Neural cell (in vitro differentiated cells): ENCODE measurements around the gene TMEM98. TPM values are rescaled to one million over a fixed set of nuclear protein-coding genes. Genes with fewer than 3 reads are reported as not detected.
A peak's percentile ranks its signal among the peaks of the same experiment; 100 is the strongest.

Experiments
- H2AFZ ChIP-seq: fragments of 200-600, 300-800 bp; sonication (generic), shearing (Covaris generic); 2 replicates; pipeline ENCODE4 v1.6.0; 2014; ENCODE audit warnings: low read depth, mild to moderate bottlenecking, antibody characterized with exemption, low read length, moderate library complexity
- H3F3A ChIP-seq: fragments of 200-600 bp; shearing (Covaris generic); 2 replicates; pipeline ENCODE4 v1.6.1; 2016; ENCODE audit warnings: mild to moderate bottlenecking, moderate library complexity, mixed read lengths, antibody characterized with exemption, low read length; ENCODE audit not compliant: insufficient read depth, poor library complexity, severe bottlenecking
- H3K27ac ChIP-seq: fragments of 200-600, 300-800 bp; sonication (generic), shearing (Covaris generic); 2 replicates; pipeline ENCODE4 v1.5.1; 2014; ENCODE audit warnings: mild to moderate bottlenecking, low read length, moderate library complexity
- H3K27me3 ChIP-seq: fragments of 300-800, 200-600 bp; sonication (generic), shearing (Covaris generic); 2 replicates; pipeline ENCODE4 v1.6.0; 2014; ENCODE audit warnings: mild to moderate bottlenecking, low read depth, low read length, moderate library complexity; ENCODE audit not compliant: insufficient read depth
- H3K36me3 ChIP-seq: fragments of 300-800, 200-600 bp; sonication (generic), shearing (Covaris generic); 2 replicates; pipeline ENCODE4 v1.5.1; 2014; ENCODE audit warnings: mild to moderate bottlenecking, antibody characterized with exemption, low read length, moderate library complexity; ENCODE audit not compliant: insufficient read depth
- H3K4me2 ChIP-seq: fragments of 300-800, 200-600 bp; sonication (generic), shearing (Covaris generic); 2 replicates; pipeline ENCODE4 v1.6.0; 2014; ENCODE audit warnings: mild to moderate bottlenecking, low read length
- H3K4me3 ChIP-seq: fragments of 300-800, 200-600 bp; sonication (generic), shearing (Covaris generic); 2 replicates; pipeline ENCODE4 v1.5.1; 2014; ENCODE audit warnings: mild to moderate bottlenecking, low read length, moderate library complexity
- H3K79me2 ChIP-seq: fragments of 200-600 bp; shearing (Covaris generic); replicated peaks from 2 replicates; pipeline ENCODE4 v1.6.0; 2014; ENCODE audit warnings: mild to moderate bottlenecking, low read length, moderate library complexity; ENCODE audit not compliant: insufficient read depth
- H3K9ac ChIP-seq: fragments of 300-800, 200-600 bp; sonication (generic), shearing (Covaris generic); 2 replicates; pipeline ENCODE4 v1.6.1; 2016; ENCODE audit warnings: mild to moderate bottlenecking, low read length, mixed read lengths
- H3K9me2 ChIP-seq: fragments of 200-600 bp; shearing (Covaris generic); 2 replicates; pipeline ENCODE4 v1.6.1; 2016; ENCODE audit warnings: mild to moderate bottlenecking, low read length, mixed read lengths; ENCODE audit not compliant: insufficient read depth
- H3K9me3 ChIP-seq: fragments of 200-600, 300-800 bp; sonication (generic), shearing (Covaris generic); 2 replicates; pipeline ENCODE4 v1.6.1; 2016; ENCODE audit warnings: mild to moderate bottlenecking, mixed run types, low read length, moderate library complexity, mixed read lengths
- H4K20me1 ChIP-seq: fragments of 200-600 bp; shearing (Covaris generic); 2 replicates; pipeline ENCODE4 v1.6.1; 2016; ENCODE audit warnings: mild to moderate bottlenecking, mixed run types; ENCODE audit not compliant: insufficient read depth
- CTCF ChIP-seq: fragments of 450-650 bp; IDR thresholded peaks from 2 replicates; pipeline ENCODE4 v1.5.1; 2014; ENCODE audit warnings: antibody characterized with exemption, mild to moderate bottlenecking, moderate library complexity; ENCODE audit not compliant: poor library complexity, severe bottlenecking
- EP300 ChIP-seq: fragments of 450-650 bp; conservative IDR thresholded peaks from 2 replicates; pipeline ENCODE4 v1.6.1; 2014; ENCODE audit warnings: antibody characterized with exemption, mild to moderate bottlenecking, moderate library complexity; ENCODE audit not compliant: poor library complexity, severe bottlenecking
- EZH2 ChIP-seq: fragments of 200-600, 300-800 bp; shearing (Covaris generic), sonication (generic); IDR thresholded peaks from 2 replicates; pipeline ENCODE4 v1.6.1; 2014; ENCODE audit warnings: antibody characterized with exemption, low read length, borderline replicate concordance, mild to moderate bottlenecking; ENCODE audit not compliant: insufficient read depth, poor library complexity, severe bottlenecking
- MXI1 ChIP-seq: fragments of 450-650 bp; conservative IDR thresholded peaks from 2 replicates; pipeline ENCODE4 v1.6.1; 2014; ENCODE audit warnings: antibody characterized with exemption, mild to moderate bottlenecking; ENCODE audit not compliant: poor library complexity, severe bottlenecking
- POLR2AphosphoS5 ChIP-seq: IDR thresholded peaks from 2 replicates; pipeline ENCODE4 v1.6.1; 2012
- RAD21 ChIP-seq: fragments of 450-650 bp; conservative IDR thresholded peaks from 2 replicates; pipeline ENCODE4 v1.6.1; 2014; ENCODE audit warnings: antibody characterized with exemption, mild to moderate bottlenecking, moderate library complexity
- REST ChIP-seq: IDR thresholded peaks from 2 replicates; pipeline ENCODE4 v1.6.1; 2012; ENCODE audit warnings: borderline replicate concordance
- SMC3 ChIP-seq: fragments of 450-650 bp; conservative IDR thresholded peaks from 2 replicates; pipeline ENCODE4 v1.6.1; 2014; ENCODE audit warnings: antibody characterized with exemption, mild to moderate bottlenecking, moderate library complexity; ENCODE audit not compliant: poor library complexity
- TAF1 ChIP-seq: IDR thresholded peaks from 2 replicates; pipeline ENCODE4 v1.6.1; 2012; ENCODE audit warnings: low read depth
- polyA plus RNA-seq: library from polyadenylated mRNA; depleted of rRNA; stranded (reverse); fragments of >200 nt; gene quantifications from 2 replicates; pipeline ENCODE4 v1.2.3, GENCODE V29; 2014

TMEM98 gene
- polyA plus RNA-seq, 1 donor from 2014 or later: 65.1 TPM

GRCh38 chr17:32909787-32910369 lies 18.1 kb upstream of the TMEM98 start:
- TF ChIP-seq EP300: no peak
- TF ChIP-seq EZH2: no peak
- no peak for TF ChIP-seq REST
- TF ChIP-seq SMC3: peak; percentile 74
- no peak for TF ChIP-seq TAF1
- TF ChIP-seq MXI1: no peak
- peak; percentile 70 for TF ChIP-seq RAD21
- TF ChIP-seq POLR2AphosphoS5: no peak
- TF ChIP-seq CTCF: peak; percentile 73
- Histone ChIP-seq H3K79me2 (no peaks in the 10 kb centered on the region), H3K36me3 (no peaks in the 10 kb centered on the region), H3K9ac (no peak overlapping the region), H3F3A (no peaks in the 10 kb centered on the region), H3K27me3 (no peaks in the 10 kb centered on the region), H4K20me1 (no peaks in the 10 kb centered on the region), H3K4me3 (no peak overlapping the region), H3K9me3 (no peaks in the 10 kb centered on the region), H3K9me2 (no peaks in the 10 kb centered on the region), H3K4me2 (no peak overlapping the region), H3K27ac (no peak overlapping the region), H2AFZ (no peak overlapping the region)

GRCh38 chr17:32910769-32911168 lies 17.2 kb upstream of the TMEM98 start:
- H3K9ac ChIP-seq: no peak overlapping the region
- TF ChIP-seq MXI1 (no peak), REST (no peak), POLR2AphosphoS5 (no peak), SMC3 (no peak), RAD21 (no peak), CTCF (no peak), EP300 (no peak), EZH2 (no peak), TAF1 (no peak)
- no peaks in the 10 kb centered on the region for H3K9me3 ChIP-seq
- no peaks in the 10 kb centered on the region for H3K36me3 ChIP-seq
- H3K9me2 ChIP-seq: no peaks in the 10 kb centered on the region
- no peaks in the 10 kb centered on the region for H3F3A ChIP-seq
- no peak overlapping the region for H3K4me2 ChIP-seq
- no peaks in the 10 kb centered on the region for H4K20me1 ChIP-seq
- H3K79me2 ChIP-seq: no peaks in the 10 kb centered on the region
- H3K27ac ChIP-seq: no peak overlapping the region
- H3K27me3 ChIP-seq: no peaks in the 10 kb centered on the region
- no peak overlapping the region for H3K4me3 ChIP-seq
- H2AFZ ChIP-seq: no peak overlapping the region
